Measurements from ENCODE around the gene FRAT2. TPM values are rescaled to one million over a fixed set of nuclear protein-coding genes. Genes with fewer than 3 reads are reported as not detected.

Gene FRAT2
- total and polyA plus RNA-seq, 10 of the 15 experiments (the other 5 are each of a cell fraction or from before 2014, with no cell fraction given): 0.69 to 5.9 (median 3.8) TPM

DNA sequence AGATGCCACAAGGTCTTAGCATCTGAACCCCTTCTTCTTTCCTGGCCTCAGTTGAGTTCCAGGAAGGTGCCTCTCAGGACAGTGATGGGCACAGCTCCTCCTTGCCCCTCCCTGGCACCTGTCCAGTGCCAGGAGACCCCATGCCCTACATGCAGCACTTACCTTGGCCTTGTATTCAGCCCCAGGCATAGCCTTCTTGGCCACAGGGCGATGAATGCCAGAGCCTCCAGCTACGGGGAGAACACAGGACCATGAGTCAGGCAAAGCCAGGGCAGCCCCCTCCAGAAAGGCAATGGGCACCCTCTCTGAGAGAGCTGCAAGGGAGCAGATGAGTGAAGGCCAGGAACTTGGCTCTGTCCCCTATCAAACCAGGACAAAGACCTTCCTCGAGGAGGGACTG lies 24.3 kb upstream of the FRAT2 start:
- SMC1A ChIA-PET (ENCODE audit: uncharacterized antibody, unreplicated experiment): no interaction called here
- BruUV-seq (replicated peaks): no TSS peak
- no peak for DNase-seq (ENCODE audit: low read depth, low spot score)
- Histone ChIP-seq H3K27ac (ENCODE audit: control insufficient read depth, insufficient read depth) (no peak overlapping the region), H3K36me3 (ENCODE audit: control insufficient read depth in 2 of 2, insufficient read depth in 2 of 2, low read length in 1 of 2) (peaks cover 7 to 27% of the 10 kb centered on the region in 2 experiments), H3K4me2 (ENCODE audit: control insufficient read depth, insufficient read depth) (no peak overlapping the region), H4K20me1 (ENCODE audit: control insufficient read depth, insufficient read depth) (no peaks in the 10 kb centered on the region), H3K9me3 (replicated peaks; ENCODE audit: control insufficient read depth, insufficient read depth, low read length) (no peaks in the 10 kb centered on the region), H3K79me2 (ENCODE audit: control insufficient read depth, insufficient read depth, low read length) (no peaks in the 10 kb centered on the region), H3K9ac (ENCODE audit: control insufficient read depth, insufficient read depth, low read length) (no peak overlapping the region), H3K4me1 (ENCODE audit: control insufficient read depth, insufficient read depth, low read length) (no peaks in the 10 kb centered on the region), H3K4me3 (no peak overlapping the region), H2AFZ (ENCODE audit: control insufficient read depth, low read depth, low read length) (no peak overlapping the region), H3K27me3 (replicated peaks in 1 of 2; ENCODE audit: control insufficient read depth in 2 of 2, insufficient read depth in 2 of 2, low read length in 1 of 2) (no peaks in the 10 kb centered on the region)
- RAD21 ChIA-PET (ENCODE audit: unreplicated experiment): interaction anchor here (0.6 kb wide), 1 partner anchor 73 kb away, joined by 3 read pairs; no protein-coding TSS in a partner anchor
- FAIRE-seq: no peak
- no peak for TF ChIP-seq ZBED1 (IDR thresholded peaks at IDR 0.05; ENCODE audit: borderline replicate concordance)
- no peak for TF ChIP-seq SMAD1 (IDR thresholded peaks at IDR 0.05; ENCODE audit: low read depth, partially characterized antibody)
- TF ChIP-seq, protein P1, sequence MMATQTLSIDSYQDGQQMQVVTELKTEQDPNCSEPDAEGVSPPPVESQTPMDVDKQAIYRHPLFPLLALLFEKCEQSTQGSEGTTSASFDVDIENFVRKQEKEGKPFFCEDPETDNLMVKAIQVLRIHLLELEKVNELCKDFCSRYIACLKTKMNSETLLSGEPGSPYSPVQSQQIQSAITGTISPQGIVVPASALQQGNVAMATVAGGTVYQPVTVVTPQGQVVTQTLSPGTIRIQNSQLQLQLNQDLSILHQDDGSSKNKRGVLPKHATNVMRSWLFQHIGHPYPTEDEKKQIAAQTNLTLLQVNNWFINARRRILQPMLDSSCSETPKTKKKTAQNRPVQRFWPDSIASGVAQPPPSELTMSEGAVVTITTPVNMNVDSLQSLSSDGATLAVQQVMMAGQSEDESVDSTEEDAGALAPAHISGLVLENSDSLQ (IDR thresholded peaks at IDR 0.05): no peak
- TF ChIP-seq, protein P2, sequence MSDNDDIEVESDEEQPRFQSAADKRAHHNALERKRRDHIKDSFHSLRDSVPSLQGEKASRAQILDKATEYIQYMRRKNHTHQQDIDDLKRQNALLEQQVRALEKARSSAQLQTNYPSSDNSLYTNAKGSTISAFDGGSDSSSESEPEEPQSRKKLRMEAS (IDR thresholded peaks at IDR 0.05; ENCODE audit: low read depth, low read length): no peak
- CTCF ChIA-PET: interaction anchor here (1.0 to 3.9 kb wide), 2 partner anchors 81 to 85 kb away, joined by 4 to 26 read pairs; no protein-coding TSS in a partner anchor
- intact Hi-C loops (cut with micrococcal nuclease; ENCODE audit: unreplicated experiment) (no loop called here), in situ Hi-C loops (cut with MboI) (no loop called here)
- POLR2A ChIA-PET: no interaction called here
- no peak for ATAC-seq
- WGBS (ENCODE audit: insufficient coverage, insufficient replicate concordance, low lambda C conversion rate, missing lambda C conversion rate): 47% methylated on average over 3 of the region's 3 CpGs

DNA sequence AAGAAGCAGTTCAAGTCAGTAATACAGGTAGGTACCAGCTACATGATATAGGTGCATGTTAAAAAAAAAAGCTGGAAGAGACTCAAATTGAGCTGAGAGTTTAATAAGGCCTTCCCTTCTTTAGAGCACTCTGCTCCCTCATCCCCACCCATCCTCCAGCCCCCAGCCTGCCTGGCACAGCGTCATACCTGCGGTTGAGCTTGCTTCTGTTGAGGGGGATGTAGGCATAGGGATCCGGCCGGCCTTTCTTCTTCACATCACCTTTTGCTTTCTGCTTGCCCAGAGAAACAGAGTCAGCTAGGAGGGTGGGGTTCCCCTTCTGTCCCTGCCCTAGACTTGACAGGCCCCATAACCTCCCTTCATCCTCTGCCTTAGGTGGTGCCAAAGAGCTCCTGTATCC lies 23.8 kb upstream of the FRAT2 start:
- H3K79me2 ChIP-seq (ENCODE audit: control insufficient read depth, insufficient read depth, low read length): no peaks in the 10 kb centered on the region
- SMC1A ChIA-PET (ENCODE audit: uncharacterized antibody, unreplicated experiment): no interaction called here
- in situ Hi-C loops (cut with MboI) (no loop called here), intact Hi-C loops (cut with micrococcal nuclease; ENCODE audit: unreplicated experiment) (no loop called here)
- RAD21 ChIA-PET (ENCODE audit: unreplicated experiment): no interaction called here
- FAIRE-seq: no peak
- 100% methylated on average over 4 of the region's 4 CpGs for WGBS (ENCODE audit: insufficient coverage, insufficient replicate concordance, low lambda C conversion rate, missing lambda C conversion rate)
- H3K4me1 ChIP-seq (ENCODE audit: control insufficient read depth, insufficient read depth, low read length): no peaks in the 10 kb centered on the region
- no peak overlapping the region for H2AFZ ChIP-seq (ENCODE audit: control insufficient read depth, low read depth, low read length)
- POLR2A ChIA-PET: no interaction called here
- no peak overlapping the region for H3K27ac ChIP-seq (ENCODE audit: control insufficient read depth, insufficient read depth)
- H4K20me1 ChIP-seq (ENCODE audit: control insufficient read depth, insufficient read depth): no peaks in the 10 kb centered on the region
- H3K9ac ChIP-seq (ENCODE audit: control insufficient read depth, insufficient read depth, low read length): no peak overlapping the region
- BruUV-seq (replicated peaks): no TSS peak
- no peaks in the 10 kb centered on the region for H3K9me3 ChIP-seq (replicated peaks; ENCODE audit: control insufficient read depth, insufficient read depth, low read length)
- no peak overlapping the region for H3K4me2 ChIP-seq (ENCODE audit: control insufficient read depth, insufficient read depth)
- no peak overlapping the region for H3K4me3 ChIP-seq
- H3K27me3 ChIP-seq (replicated peaks in 1 of 2; ENCODE audit: control insufficient read depth in 2 of 2, insufficient read depth in 2 of 2, low read length in 1 of 2): no peaks in the 10 kb centered on the region
- no peak for DNase-seq (ENCODE audit: low read depth, low spot score)
- CTCF ChIA-PET: interaction anchor here (3.9 kb wide), 1 partner anchor 80 kb away, joined by 26 read pairs; no protein-coding TSS in a partner anchor
- no peak for ATAC-seq
- peaks cover 7 to 27% of the 10 kb centered on the region in 2 experiments for H3K36me3 ChIP-seq (ENCODE audit: control insufficient read depth in 2 of 2, insufficient read depth in 2 of 2, low read length in 1 of 2)
- TF ChIP-seq, protein P3, sequence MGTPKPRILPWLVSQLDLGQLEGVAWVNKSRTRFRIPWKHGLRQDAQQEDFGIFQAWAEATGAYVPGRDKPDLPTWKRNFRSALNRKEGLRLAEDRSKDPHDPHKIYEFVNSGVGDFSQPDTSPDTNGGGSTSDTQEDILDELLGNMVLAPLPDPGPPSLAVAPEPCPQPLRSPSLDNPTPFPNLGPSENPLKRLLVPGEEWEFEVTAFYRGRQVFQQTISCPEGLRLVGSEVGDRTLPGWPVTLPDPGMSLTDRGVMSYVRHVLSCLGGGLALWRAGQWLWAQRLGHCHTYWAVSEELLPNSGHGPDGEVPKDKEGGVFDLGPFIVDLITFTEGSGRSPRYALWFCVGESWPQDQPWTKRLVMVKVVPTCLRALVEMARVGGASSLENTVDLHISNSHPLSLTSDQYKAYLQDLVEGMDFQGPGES (IDR thresholded peaks at IDR 0.05): no peak
- TF ChIP-seq, protein P4, sequence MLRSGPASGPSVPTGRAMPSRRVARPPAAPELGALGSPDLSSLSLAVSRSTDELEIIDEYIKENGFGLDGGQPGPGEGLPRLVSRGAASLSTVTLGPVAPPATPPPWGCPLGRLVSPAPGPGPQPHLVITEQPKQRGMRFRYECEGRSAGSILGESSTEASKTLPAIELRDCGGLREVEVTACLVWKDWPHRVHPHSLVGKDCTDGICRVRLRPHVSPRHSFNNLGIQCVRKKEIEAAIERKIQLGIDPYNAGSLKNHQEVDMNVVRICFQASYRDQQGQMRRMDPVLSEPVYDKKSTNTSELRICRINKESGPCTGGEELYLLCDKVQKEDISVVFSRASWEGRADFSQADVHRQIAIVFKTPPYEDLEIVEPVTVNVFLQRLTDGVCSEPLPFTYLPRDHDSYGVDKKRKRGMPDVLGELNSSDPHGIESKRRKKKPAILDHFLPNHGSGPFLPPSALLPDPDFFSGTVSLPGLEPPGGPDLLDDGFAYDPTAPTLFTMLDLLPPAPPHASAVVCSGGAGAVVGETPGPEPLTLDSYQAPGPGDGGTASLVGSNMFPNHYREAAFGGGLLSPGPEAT (IDR thresholded peaks at IDR 0.05; ENCODE audit: low read depth): no peak
- TF ChIP-seq, protein P5, sequence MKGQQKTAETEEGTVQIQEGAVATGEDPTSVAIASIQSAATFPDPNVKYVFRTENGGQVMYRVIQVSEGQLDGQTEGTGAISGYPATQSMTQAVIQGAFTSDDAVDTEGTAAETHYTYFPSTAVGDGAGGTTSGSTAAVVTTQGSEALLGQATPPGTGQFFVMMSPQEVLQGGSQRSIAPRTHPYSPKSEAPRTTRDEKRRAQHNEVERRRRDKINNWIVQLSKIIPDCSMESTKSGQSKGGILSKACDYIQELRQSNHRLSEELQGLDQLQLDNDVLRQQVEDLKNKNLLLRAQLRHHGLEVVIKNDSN (IDR thresholded peaks at IDR 0.05; ENCODE audit: borderline replicate concordance, extremely low read length, insufficient read depth, low read depth, low read length): no peak
- no peak for TF ChIP-seq YBX1 (IDR thresholded peaks at IDR 0.05)
- TF ChIP-seq HCFC1 (IDR thresholded peaks at IDR 0.05; ENCODE audit: low read length): no peak
- no peak for TF ChIP-seq POU2F2 (IDR thresholded peaks at IDR 0.05; ENCODE audit: borderline replicate concordance, low read depth, low read length)
